ENCODE results near the gene KCNQ5. TPM values are rescaled to one million over a fixed set of nuclear protein-coding genes. Genes with fewer than 3 reads are reported as not detected.
"Not testable (repeated sequence)": the region's sequence is repeated elsewhere in the genome, so short reads cannot be mapped to it uniquely, and the experiment has no call there.

Gene KCNQ5
- total RNA-seq, 6 donors from 2014 or later: 0.30 to 3.1 (median 0.32) TPM

- no peak overlapping the region for H3K4me3 ChIP-seq
- TF ChIP-seq CTCF (IDR thresholded peaks at IDR 0.05): no peak
These were observed 354.6 kb downstream of the KCNQ5 start for GRCh38 chr6:72976484-72976883.

GRCh38 chr6:72977114-72977513 is 355.2 kb downstream of the KCNQ5 start:
- WGBS, 2 donors: 36 to 60% methylated on average over 1 of the region's 1 CpG
- no peaks in the 10 kb centered on the region for H3K9me3 ChIP-seq
- ATAC-seq (ENCODE audit: low FRiP score in 2 of 2): peak in 1 of 2 donors; percentile 28
- H3K27me3 ChIP-seq: no peaks in the 10 kb centered on the region
- no peak overlapping the region for H3K27ac ChIP-seq
- no peaks in the 10 kb centered on the region for H3K36me3 ChIP-seq
- H3K4me3 ChIP-seq: no peak overlapping the region
- H3K4me1 ChIP-seq: no peaks in the 10 kb centered on the region
- DNase-seq: no peak
- TF ChIP-seq POLR2AphosphoS5 (IDR thresholded peaks at IDR 0.05): no peak
- no peak for TF ChIP-seq EP300 (IDR thresholded peaks at IDR 0.05)
- no peak for TF ChIP-seq CTCF (IDR thresholded peaks at IDR 0.05)
- no peak for TF ChIP-seq POLR2A (IDR thresholded peaks at IDR 0.05)

More at GRCh38 chr6:72976484-72976883, 354.6 kb downstream of the KCNQ5 start:
- no peaks in the 10 kb centered on the region for H3K36me3 ChIP-seq
- H3K27ac ChIP-seq: no peak overlapping the region
- WGBS, 2 donors: 51 to 68% methylated on average over 2 of the region's 2 CpGs
- no peak for ATAC-seq (ENCODE audit: low FRiP score in 2 of 2)
- no peak for DNase-seq
- H3K9me3 ChIP-seq: no peaks in the 10 kb centered on the region
- H3K4me1 ChIP-seq: no peaks in the 10 kb centered on the region
- H3K27me3 ChIP-seq: no peaks in the 10 kb centered on the region

GRCh38 chr6:72978808-72979207 is 356.9 kb downstream of the KCNQ5 start:
- WGBS, 2 donors: 96 to 100% methylated on average over 3 of the region's 3 CpGs
- H3K9me3 ChIP-seq; H3K36me3 ChIP-seq; ATAC-seq (ENCODE audit: low FRiP score in 2 of 2); H3K4me1 ChIP-seq; H3K4me3 ChIP-seq; H3K27me3 ChIP-seq; H3K27ac ChIP-seq; DNase-seq: not testable (repeated sequence)

GRCh38 chr6:72984189-72984831 is 362.4 kb downstream of the KCNQ5 start:
- H3K27ac ChIP-seq; H3K4me3 ChIP-seq; H3K27me3 ChIP-seq; H3K4me1 ChIP-seq; DNase-seq; ATAC-seq (ENCODE audit: low FRiP score in 2 of 2); H3K36me3 ChIP-seq; H3K9me3 ChIP-seq: not testable (repeated sequence)
- WGBS, 2 donors: 81 to 82% methylated on average over 10 to 13 of the region's 13 CpGs

- Histone ChIP-seq H3K9me3 (no peaks in the 10 kb centered on the region), H3K36me3 (no peaks in the 10 kb centered on the region), H3K27ac (no peak overlapping the region), H3K4me3 (no peak overlapping the region), H3K27me3 (no peaks in the 10 kb centered on the region), H3K4me1 (no peaks in the 10 kb centered on the region)
- ATAC-seq (ENCODE audit: low FRiP score in 2 of 2) (peak in 1 of 2 donors; percentile 42), DNase-seq (no peak)
- WGBS, 2 donors: 74 to 85% methylated on average over 4 of the region's 4 CpGs
- TF ChIP-seq EP300 (IDR thresholded peaks at IDR 0.05): no peak
- no peak for TF ChIP-seq CTCF (IDR thresholded peaks at IDR 0.05)
- no peak for TF ChIP-seq POLR2AphosphoS5 (IDR thresholded peaks at IDR 0.05)
- TF ChIP-seq POLR2A (IDR thresholded peaks at IDR 0.05): no peak
These were observed 363.3 kb downstream of the KCNQ5 start for GRCh38 chr6:72984981-72985665.

GRCh38 chr6:72987301-72987700 is 365.4 kb downstream of the KCNQ5 start:
- no peaks in the 10 kb centered on the region for H3K4me1 ChIP-seq
- WGBS, 2 donors: 76 to 82% methylated on average over 8 to 15 of the region's 19 CpGs
- H3K4me3 ChIP-seq: no peak overlapping the region
- DNase-seq (peak in 1 of 2 donors; percentile 54), ATAC-seq (ENCODE audit: low FRiP score in 2 of 2) (no peak)
- H3K9me3 ChIP-seq: no peaks in the 10 kb centered on the region
- H3K36me3 ChIP-seq: no peaks in the 10 kb centered on the region
- H3K27me3 ChIP-seq: no peaks in the 10 kb centered on the region
- no peak overlapping the region for H3K27ac ChIP-seq
- TF ChIP-seq POLR2AphosphoS5 (IDR thresholded peaks at IDR 0.05) (no peak), EP300 (IDR thresholded peaks at IDR 0.05) (no peak), CTCF (IDR thresholded peaks at IDR 0.05) (no peak), POLR2A (IDR thresholded peaks at IDR 0.05) (no peak)
